Superior temporal gyrus (tissue), 1 donor: ENCODE data around the gene N4BP2L2.

Source experiments
- DNase-seq: peaks from one replicate; pipeline ENCODE4 v3.0.0-alpha.2; 2016; ENCODE audit errors: extremely low spot score

Gene N4BP2L2

DNA sequence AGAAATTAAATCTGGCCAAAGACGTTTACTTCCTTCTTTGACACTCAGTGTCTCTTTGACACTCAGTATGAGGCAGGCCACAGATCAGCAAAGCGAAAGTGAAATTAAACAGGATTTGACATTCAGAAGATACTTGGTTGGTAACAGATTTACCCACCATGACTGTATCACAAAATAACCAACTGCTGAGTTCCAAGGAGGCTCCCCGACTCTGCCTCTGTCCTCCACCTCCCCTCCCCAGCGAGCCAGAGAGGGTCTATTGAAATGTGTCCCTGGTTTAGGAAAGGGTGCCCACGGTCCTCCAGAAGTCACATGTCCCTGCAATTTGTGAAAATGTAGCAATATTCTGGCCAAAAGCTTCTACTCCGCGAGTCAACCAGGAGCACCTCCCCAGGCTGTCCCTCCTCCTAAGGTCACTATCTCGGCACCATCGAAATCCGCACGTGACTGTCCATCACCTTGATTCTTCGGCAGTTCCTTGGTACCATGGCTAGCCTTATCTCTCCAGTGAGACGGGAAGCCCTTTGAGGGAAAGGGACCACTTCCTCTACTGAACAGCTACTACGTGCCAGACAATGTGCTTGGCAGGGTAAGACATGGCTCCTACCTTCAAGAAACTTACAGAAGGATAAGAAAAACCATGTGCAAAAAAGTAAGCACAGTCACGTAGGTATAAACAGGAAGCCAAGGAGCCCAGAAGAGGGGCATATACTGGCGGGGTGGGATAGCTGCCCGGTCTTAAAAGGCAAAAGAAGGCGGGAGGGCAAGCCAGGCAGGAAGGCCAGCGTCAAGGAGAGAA is 112.2 kb downstream of the N4BP2L2 start:
- DNase-seq, result no peak

GRCh38 chr13:32425158-32425557 is 113.4 kb downstream of the N4BP2L2 start:
- no peak for DNase-seq

DNA sequence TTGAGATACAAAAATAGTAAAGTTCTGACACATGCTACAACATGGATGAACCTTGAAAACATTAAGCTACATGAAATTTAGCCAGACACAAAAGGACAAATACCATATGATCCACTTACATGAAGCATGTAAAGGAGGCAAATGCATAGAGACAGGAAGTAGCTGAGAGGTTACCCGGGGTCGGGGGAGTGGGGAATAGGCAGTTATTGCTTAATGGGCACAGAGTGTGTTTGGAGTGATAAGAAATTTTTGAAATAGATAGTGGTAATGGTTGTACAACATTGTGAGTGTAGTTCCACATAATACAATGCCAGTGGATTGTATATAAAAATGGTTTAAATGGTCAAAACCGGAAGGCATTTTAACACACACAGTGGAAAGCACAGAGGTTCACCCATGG is 115.0 kb downstream of the N4BP2L2 start:
- no peak for DNase-seq

- DNase-seq, result no peak
Measured at GRCh38 chr13:32419862-32420261, 118.7 kb downstream of the N4BP2L2 start.

GRCh38 chr13:32417995-32418394 is 120.6 kb downstream of the N4BP2L2 start:
- no peak for DNase-seq

DNA sequence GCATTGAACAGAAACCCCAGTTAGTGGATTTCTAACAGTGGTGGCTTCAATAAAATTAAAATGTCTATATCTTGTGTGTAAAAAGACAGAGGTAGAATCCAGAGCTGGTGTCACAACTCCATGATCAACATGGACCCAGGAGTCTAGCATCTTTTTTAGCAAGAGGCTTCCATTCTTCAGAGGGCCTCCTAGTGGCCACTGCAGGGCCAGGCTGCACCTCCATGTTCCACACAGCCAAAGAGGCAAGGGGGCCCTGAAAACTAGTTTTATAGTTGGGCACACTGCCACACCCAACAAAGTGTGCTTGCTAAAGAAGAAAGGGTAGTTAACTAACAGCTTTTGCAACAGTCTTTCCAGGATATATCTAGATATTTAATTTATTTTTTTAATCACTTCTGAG is 123.6 kb downstream of the N4BP2L2 start:
- no peak for DNase-seq

- no peak for DNase-seq
Measured at GRCh38 chr13:32414580-32414979, 124.0 kb downstream of the N4BP2L2 start.

- DNase-seq, result no peak
Measured at GRCh38 chr13:32413284-32413683, 125.3 kb downstream of the N4BP2L2 start.

DNA sequence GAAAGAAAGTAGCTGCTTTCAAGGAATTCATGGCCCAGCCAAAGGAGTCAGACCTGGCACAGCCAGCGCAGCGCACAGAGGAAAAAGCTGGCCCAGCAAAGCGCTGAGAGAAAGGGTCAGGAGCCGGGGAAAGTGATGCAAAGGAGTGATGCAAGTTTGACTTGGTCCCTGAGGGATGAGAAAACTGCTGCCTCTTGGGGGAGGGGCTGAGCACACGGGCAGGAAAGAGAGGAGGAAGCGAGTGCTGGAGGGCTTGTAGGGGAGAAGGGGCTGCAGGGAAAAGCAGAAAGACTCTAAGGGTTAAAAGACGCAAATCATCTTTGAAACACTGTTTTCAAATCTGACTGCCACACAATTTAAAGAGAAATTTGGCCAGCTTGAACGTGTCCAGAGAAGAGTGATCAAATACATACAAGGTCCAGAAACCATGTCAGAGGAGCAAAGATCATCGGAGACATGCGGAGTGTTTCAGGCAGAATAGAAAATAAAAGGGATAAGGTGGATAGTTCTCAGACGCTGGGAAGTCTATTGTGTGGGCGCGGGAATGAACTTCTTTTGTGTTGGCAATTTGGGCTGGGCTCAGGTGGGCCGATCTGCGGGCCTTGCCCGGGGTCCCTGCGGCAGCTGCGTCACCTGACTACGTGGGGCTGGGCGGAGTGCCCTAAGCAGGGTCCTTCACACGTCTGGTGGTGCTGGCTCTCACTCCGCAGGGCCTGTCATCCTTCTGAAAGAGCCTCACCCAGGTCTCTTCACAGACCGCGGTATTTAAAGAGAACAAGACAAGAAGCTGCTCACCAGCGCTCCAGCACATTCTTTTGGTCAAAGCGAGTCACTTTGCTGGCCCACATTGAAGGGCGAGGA is 128.8 kb downstream of the N4BP2L2 start:
- DNase-seq, result no peak

- DNase-seq, result no peak
Measured at GRCh38 chr13:32409001-32409313, 129.6 kb downstream of the N4BP2L2 start.

GRCh38 chr13:32408296-32409000 is 130.1 kb downstream of the N4BP2L2 start:
- DNase-seq, result no peak

- no peak for DNase-seq
Measured at GRCh38 chr13:32407854-32408253, 130.7 kb downstream of the N4BP2L2 start.

DNA sequence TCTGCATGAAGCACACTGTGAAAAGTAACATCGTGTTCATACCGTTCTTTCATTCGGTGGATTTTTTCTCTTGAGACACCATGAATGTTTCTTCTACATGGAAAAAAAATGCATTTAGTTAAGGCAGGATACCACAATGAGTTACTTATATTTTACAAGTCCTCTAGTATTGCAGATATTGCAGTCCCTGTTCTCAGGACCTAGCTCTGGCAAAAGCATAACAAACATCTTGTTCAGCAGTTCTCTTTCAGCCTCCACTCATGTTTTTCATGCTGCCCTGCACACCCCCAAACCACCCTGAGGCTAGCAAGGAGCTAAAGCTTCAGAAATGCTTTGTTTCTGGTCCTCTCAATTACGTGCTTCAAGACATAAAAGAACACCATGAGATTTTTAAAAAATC is 135.5 kb downstream of the N4BP2L2 start:
- DNase-seq, result no peak

DNA sequence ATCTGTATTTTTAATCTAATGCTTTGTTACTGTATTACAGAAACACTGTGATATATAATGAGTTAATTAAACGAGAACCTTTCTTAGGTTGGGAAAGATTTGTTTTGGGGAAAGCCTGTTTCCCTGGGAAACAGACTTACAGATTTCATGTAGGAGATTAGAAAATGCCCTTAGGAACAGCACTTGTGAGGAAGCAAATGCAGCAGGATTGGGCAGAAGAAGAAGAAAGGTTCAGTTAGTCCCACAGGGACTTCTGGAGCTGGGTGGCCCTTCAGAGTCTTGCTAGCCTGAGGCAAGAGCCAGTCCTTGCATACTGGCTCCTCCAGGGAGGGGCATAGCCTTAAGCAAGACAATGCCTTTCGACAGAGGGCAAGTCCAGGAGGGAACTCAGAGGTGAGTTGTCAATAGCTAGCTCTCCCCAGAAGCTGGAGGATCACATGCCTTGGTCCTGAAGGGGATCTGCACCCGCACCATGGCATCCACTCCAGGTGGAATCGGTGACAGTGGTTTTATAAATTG is 147.4 kb downstream of the N4BP2L2 start:
- DNase-seq, result no peak

DNA sequence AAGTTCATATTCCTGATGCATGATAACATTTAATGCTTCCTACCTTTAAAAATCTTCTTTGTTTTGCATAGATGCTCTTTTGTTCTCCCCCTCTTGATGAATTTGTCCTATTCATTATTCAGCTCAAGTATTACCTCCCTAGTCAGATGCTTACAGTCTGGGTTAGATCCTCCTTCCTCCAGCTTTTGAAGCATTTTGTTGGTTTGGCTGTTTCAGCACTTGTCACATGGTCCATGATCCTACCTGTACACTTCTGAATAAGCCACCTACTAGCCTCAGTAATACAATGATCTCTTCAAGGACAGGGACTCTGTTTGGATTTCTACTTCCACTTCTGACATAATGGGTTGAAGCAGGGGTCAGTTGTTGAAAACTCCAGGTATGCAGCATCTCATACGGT is 148.1 kb downstream of the N4BP2L2 start:
- no peak for DNase-seq

- no peak for DNase-seq
Measured at GRCh38 chr13:32390048-32390447, 148.5 kb downstream of the N4BP2L2 start.

- DNase-seq, result no peak
Measured at GRCh38 chr13:32385410-32385809, 153.2 kb downstream of the N4BP2L2 start.

DNA sequence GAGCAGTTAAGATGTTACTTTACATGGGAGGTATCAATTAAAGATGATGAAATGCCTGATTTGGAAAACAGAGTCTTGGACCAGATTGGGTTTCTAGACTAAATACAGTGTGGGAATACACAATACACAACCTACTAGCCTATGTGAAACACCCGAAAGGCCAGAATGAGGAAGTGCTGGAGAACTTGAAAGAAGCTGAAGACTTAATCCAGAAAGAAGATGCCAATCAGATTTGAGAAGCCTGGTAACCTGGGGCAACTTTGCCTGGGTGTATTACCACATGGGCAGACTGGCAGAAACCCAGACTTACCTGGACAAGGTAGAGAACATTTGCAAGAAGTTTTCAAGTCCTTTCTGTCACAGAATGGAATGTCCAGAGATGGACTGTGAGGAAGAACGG is 153.9 kb downstream of the N4BP2L2 start:
- DNase-seq, result no peak

- DNase-seq, result no peak
Measured at GRCh38 chr13:32383836-32384618, 154.6 kb downstream of the N4BP2L2 start.
